ENCODE measurements around the gene IL1RAP. TPM values are rescaled to one million over a fixed set of nuclear protein-coding genes. Genes with fewer than 3 reads are reported as not detected.

IL1RAP gene
- total RNA-seq, 1 donor from 2014 or later, result 15.0 TPM

DNA sequence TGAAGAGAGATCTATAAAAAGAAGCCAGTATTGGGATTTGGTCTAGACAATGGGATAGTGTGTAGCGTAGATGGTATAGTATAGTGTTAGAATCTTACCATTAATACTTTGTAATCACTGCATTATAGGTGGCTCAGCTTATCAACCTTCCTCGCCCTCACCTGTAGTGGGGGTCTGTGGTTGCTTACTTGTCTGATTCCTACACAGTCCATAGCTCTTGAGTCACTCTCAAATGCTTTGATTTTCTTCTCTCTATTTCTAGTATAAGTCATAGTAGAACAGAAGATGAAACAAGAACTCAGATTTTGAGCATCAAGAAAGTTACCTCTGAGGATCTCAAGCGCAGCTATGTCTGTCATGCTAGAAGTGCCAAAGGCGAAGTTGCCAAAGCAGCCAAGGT is 115.2 kb downstream of the IL1RAP start:
- no peaks in the 10 kb centered on the region for H3K9me3 Mint-ChIP-seq
- no peak for DNase-seq (ENCODE audit: low spot score in 2 of 2, unreplicated experiment in 2 of 2)
- no peak overlapping the region for H3K27ac Mint-ChIP-seq

DNA sequence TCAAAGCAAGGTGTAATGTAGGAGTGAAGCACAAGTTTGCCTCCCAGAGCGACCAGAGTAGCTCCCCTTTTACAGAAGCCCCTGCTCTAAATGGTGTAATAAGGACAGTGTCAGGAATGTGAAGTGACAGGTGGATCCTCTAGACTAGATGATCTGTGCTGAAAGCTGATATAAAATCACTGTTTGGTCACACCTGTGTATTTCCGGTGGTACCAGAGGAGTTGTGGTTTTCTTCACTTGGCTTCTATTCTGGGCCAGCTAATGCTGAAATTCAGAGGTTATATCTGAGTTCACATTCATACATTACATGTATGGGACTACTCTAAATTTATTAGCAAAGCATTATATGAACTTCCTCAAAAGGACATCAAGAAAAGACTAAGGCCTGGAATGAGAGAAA is 117.4 kb downstream of the IL1RAP start:
- DNase-seq (ENCODE audit: low spot score in 2 of 2, unreplicated experiment in 2 of 2), result no peak
- Mint-ChIP-seq H3K4me3 (no peak overlapping the region), H3K9me3 (no peaks in the 10 kb centered on the region), H3K27me3 (ENCODE audit: low read depth) (no peaks in the 10 kb centered on the region), H3K36me3 (no peaks in the 10 kb centered on the region), H3K27ac (no peak overlapping the region), H3K4me1 (no peaks in the 10 kb centered on the region)
- TF ChIP-seq, protein P1, sequence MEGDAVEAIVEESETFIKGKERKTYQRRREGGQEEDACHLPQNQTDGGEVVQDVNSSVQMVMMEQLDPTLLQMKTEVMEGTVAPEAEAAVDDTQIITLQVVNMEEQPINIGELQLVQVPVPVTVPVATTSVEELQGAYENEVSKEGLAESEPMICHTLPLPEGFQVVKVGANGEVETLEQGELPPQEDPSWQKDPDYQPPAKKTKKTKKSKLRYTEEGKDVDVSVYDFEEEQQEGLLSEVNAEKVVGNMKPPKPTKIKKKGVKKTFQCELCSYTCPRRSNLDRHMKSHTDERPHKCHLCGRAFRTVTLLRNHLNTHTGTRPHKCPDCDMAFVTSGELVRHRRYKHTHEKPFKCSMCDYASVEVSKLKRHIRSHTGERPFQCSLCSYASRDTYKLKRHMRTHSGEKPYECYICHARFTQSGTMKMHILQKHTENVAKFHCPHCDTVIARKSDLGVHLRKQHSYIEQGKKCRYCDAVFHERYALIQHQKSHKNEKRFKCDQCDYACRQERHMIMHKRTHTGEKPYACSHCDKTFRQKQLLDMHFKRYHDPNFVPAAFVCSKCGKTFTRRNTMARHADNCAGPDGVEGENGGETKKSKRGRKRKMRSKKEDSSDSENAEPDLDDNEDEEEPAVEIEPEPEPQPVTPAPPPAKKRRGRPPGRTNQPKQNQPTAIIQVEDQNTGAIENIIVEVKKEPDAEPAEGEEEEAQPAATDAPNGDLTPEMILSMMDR (IDR thresholded peaks at IDR 0.05; ENCODE audit: unreplicated experiment), result no peak

More for the DNA sequence above, 115.2 kb downstream of the IL1RAP start:
- H3K4me1 Mint-ChIP-seq, result no peaks in the 10 kb centered on the region
- H3K36me3 Mint-ChIP-seq, result peaks cover 3% of the 10 kb centered on the region
- H3K27me3 Mint-ChIP-seq (ENCODE audit: low read depth), result no peaks in the 10 kb centered on the region
- H3K4me3 Mint-ChIP-seq, result no peak overlapping the region
- TF ChIP-seq, protein P1 (IDR thresholded peaks at IDR 0.05; ENCODE audit: unreplicated experiment), result no peak

DNA sequence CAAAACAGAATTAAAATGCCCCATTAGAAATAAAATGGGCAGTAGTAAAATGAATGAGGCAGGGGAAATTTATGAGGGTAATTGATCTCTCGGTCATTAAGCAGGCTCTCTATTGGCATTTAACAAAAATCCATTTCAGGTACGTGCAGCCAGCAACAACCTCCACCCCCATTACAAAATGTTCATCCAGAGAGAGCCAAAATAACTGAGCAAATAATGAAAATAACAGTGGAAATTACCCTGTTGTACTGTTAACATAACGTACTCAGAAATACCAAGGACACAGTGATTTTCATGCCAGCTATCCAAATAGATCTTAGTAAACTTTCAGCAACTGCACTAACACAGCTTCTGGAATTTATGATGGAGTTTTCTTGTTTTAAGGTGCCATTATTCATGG is 127.7 kb downstream of the IL1RAP start:
- Mint-ChIP-seq H3K4me3 (no peak overlapping the region), H3K27me3 (ENCODE audit: low read depth) (no peaks in the 10 kb centered on the region), H3K36me3 (no peaks in the 10 kb centered on the region), H3K9me3 (no peaks in the 10 kb centered on the region), H3K4me1 (peaks cover 2% of the 10 kb centered on the region), H3K27ac (no peak overlapping the region)
- TF ChIP-seq, protein P1 (IDR thresholded peaks at IDR 0.05; ENCODE audit: unreplicated experiment), result no peak
- no peak for DNase-seq (ENCODE audit: low spot score in 2 of 2, unreplicated experiment in 2 of 2)

DNA sequence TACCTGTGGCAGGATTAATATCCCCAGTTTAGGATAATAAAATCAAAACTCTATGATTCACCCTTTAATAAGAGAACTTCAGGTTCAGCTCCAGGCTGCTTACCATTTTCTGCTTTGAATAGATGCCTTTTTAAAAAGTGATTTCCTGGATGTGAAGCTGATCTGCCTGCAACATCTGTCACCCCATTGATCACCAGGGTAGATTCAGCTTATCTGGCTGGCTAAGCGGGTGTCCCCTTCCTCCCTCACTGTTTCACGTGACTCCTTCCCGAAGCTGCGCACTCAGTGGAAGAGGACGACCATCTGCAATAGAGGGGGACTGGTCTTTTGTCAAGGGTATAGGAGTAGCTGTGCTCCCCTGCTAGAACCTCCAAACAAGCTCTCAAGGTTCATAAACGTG is 128.1 kb downstream of the IL1RAP start:
- H3K36me3 Mint-ChIP-seq, result no peaks in the 10 kb centered on the region
- H3K9me3 Mint-ChIP-seq, result no peaks in the 10 kb centered on the region
- no peaks in the 10 kb centered on the region for H3K27me3 Mint-ChIP-seq (ENCODE audit: low read depth)

DNA sequence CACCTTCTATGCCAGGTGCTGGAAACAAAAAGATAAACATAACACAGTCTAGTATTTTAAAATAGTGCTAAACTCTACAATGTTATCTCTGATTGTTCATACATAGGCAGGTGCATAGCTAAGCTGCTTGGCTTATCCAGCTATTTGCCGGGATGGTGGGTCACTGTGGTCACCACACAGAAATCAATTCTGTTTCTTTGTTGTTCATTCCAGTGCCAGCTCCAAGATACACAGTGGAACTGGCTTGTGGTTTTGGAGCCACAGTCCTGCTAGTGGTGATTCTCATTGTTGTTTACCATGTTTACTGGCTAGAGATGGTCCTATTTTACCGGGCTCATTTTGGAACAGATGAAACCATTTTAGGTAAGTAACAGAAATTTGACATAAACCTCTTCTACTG is 130.2 kb downstream of the IL1RAP start:
- Mint-ChIP-seq H3K9me3 (no peaks in the 10 kb centered on the region), H3K27ac (no peak overlapping the region), H3K4me3 (no peak overlapping the region), H3K36me3 (no peaks in the 10 kb centered on the region), H3K27me3 (ENCODE audit: low read depth) (no peaks in the 10 kb centered on the region), H3K4me1 (peaks cover 11% of the 10 kb centered on the region)
- no peak for DNase-seq (ENCODE audit: low spot score in 2 of 2, unreplicated experiment in 2 of 2)
- TF ChIP-seq, protein P1 (IDR thresholded peaks at IDR 0.05; ENCODE audit: unreplicated experiment), result no peak

More for the DNA sequence above, 128.1 kb downstream of the IL1RAP start:
- no peak overlapping the region for H3K4me3 Mint-ChIP-seq
- H3K27ac Mint-ChIP-seq, result no peak overlapping the region
- peaks cover 5% of the 10 kb centered on the region for H3K4me1 Mint-ChIP-seq
- DNase-seq (ENCODE audit: low spot score in 2 of 2, unreplicated experiment in 2 of 2), result no peak
- TF ChIP-seq, protein P1 (IDR thresholded peaks at IDR 0.05; ENCODE audit: unreplicated experiment), result no peak

DNA sequence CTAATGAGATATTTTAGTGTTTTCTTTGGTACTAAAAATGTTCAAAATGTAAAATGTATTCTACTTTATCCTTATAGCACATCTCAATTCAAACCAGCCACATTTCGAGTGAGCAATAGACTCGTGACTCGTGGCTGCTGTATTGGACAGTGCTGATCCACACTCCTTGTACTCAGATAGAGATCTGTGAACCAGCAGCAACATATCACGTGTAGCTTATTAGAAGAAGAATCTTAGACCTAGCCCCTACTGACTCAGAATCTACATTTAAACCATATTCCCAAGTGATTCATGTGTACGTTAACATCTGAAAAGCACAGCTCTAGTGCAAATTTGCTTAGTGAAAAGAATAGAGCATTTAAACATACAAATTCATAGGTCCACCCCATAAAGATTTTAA is 130.9 kb downstream of the IL1RAP start:
- Mint-ChIP-seq H3K27ac (no peak overlapping the region), H3K36me3 (no peaks in the 10 kb centered on the region), H3K4me1 (peaks cover 11% of the 10 kb centered on the region), H3K4me3 (no peak overlapping the region), H3K27me3 (ENCODE audit: low read depth) (no peaks in the 10 kb centered on the region), H3K9me3 (no peaks in the 10 kb centered on the region)
- no peak for DNase-seq (ENCODE audit: low spot score in 2 of 2, unreplicated experiment in 2 of 2)
- TF ChIP-seq, protein P1 (IDR thresholded peaks at IDR 0.05; ENCODE audit: unreplicated experiment), result no peak

Measured in mesothelial cell of epicardium (in vitro differentiated cells).